ENCODE measurements around the gene DZIP1.
"Not testable (repeated sequence)": the region's sequence is repeated elsewhere in the genome, so short reads cannot be mapped to it uniquely, and the experiment has no call there.

Gene DZIP1

GRCh38 chr13:95644601-95645052, at the start of gene DZIP1:
Gene DZIP1, minus strand, starts transcription at chr13:95644706. Its CDS starts 2,677 bp downstream, at chr13:95642029.
- DNase-seq (ENCODE audit: low read depth): peak; percentile 81
- H3K4me3 ChIP-seq (ENCODE audit: low read length): peak within 1 kb of the TSS; percentile 74
- no peak for TF ChIP-seq CTCF (conservative IDR thresholded peaks at IDR 0.05; ENCODE audit: low read length)

GRCh38 chr13:95690986-95691385, 46.5 kb upstream of the DZIP1 start:
- not testable (repeated sequence) for H3K4me3 ChIP-seq (ENCODE audit: low read length); DNase-seq (ENCODE audit: low read depth)

- no peak for TF ChIP-seq CTCF (conservative IDR thresholded peaks at IDR 0.05; ENCODE audit: low read length)
- DNase-seq (ENCODE audit: low read depth): no peak
- H3K4me3 ChIP-seq (ENCODE audit: low read length): no peak overlapping the region
These were observed 45.0 kb upstream of the DZIP1 start for GRCh38 chr13:95689582-95689926.

GRCh38 chr13:95684960-95685359, 40.5 kb upstream of the DZIP1 start:
- not testable (repeated sequence) for H3K4me3 ChIP-seq (ENCODE audit: low read length); DNase-seq (ENCODE audit: low read depth)

- no peak for TF ChIP-seq CTCF (conservative IDR thresholded peaks at IDR 0.05; ENCODE audit: low read length)
- H3K4me3 ChIP-seq (ENCODE audit: low read length): no peak overlapping the region
- DNase-seq (ENCODE audit: low read depth): no peak
These were observed 39.9 kb upstream of the DZIP1 start for GRCh38 chr13:95684418-95684817.

GRCh38 chr13:95679722-95680121, 35.2 kb upstream of the DZIP1 start:
- no peak overlapping the region for H3K4me3 ChIP-seq (ENCODE audit: low read length)
- no peak for DNase-seq (ENCODE audit: low read depth)
- TF ChIP-seq CTCF (conservative IDR thresholded peaks at IDR 0.05; ENCODE audit: low read length): no peak

- TF ChIP-seq CTCF (conservative IDR thresholded peaks at IDR 0.05; ENCODE audit: low read length): no peak
- no peak for DNase-seq (ENCODE audit: low read depth)
- peak overlapping the region; percentile 83 for H3K4me3 ChIP-seq (ENCODE audit: low read length)
These were observed 34.5 kb upstream of the DZIP1 start for GRCh38 chr13:95678967-95679366.

GRCh38 chr13:95677564-95678266, 33.2 kb upstream of the DZIP1 start:
- peak overlapping the region; percentile 83 for H3K4me3 ChIP-seq (ENCODE audit: low read length)
- TF ChIP-seq CTCF (conservative IDR thresholded peaks at IDR 0.05; ENCODE audit: low read length): no peak
- DNase-seq (ENCODE audit: low read depth): peak; percentile 21
